UCSD-AML1 (cell line): ENCODE measurements around the gene HHAT.

Experiments
- DNase-seq: peaks from one replicate; lab custom pipeline; 2025; ENCODE audit not compliant: unreplicated experiment; lab: John Stamatoyannopoulos, UW

Gene HHAT

GRCh38 chr1:210313046-210313595 is 15.6 kb upstream of the HHAT start:
- no peak for DNase-seq

DNA sequence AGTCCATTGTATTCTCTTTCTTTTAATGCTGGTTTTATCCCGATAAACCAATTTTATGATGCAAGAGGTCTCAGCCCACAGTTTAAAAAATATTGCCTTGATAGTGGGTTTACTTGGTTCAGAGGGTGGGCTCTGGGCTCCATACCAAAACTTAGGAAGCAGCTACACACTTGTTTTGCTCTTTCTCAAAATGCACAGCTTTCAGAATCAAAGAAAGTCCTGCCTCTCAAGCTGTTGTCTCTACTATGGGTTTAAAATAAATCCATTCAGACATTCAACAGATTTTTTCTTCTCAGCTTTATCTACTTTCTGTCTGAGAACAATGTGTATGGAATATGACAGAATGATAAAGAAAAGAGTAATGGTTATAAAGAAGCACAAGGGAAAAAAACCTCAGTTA is 14.8 kb upstream of the HHAT start:
- no peak for DNase-seq

DNA sequence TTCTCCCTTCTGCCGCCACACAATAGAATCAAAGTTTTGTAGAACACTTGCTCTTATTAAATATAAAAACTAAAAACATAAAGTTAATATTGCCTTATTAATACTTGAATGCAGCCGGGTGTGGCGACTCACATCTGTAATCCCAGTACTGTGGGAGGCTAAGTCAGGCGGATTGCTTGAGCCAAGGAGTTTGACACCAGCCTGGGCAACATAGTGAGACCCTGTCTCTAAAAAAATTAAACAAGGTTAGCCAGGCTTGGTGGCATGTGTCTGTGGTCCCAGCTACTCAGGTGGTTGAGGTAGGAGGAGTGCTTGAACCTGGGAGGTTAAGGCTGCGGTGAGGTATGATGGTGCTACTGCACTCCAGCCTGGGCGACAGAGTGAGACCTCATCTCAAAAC is 13.2 kb upstream of the HHAT start:
- DNase-seq: no peak

DNA sequence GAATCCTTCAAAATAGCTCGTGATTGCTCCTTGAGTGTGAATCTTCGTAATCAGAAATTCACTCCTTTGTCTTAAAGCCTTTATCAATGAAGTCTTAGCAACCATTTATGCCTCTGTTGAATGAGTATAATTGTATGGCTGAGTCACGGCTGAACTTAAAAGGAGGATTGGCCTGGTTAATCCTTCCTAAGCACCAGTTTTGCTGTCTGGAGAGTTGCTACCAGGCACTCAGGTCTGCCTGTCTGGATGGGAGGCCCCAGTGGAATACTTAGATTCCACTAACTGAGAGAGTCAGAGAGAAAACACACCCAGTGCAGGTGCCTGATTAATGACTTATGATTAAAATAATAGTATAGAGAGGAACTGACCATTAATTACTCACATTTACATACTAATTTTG is 7.6 kb upstream of the HHAT start:
- no peak for DNase-seq

DNA sequence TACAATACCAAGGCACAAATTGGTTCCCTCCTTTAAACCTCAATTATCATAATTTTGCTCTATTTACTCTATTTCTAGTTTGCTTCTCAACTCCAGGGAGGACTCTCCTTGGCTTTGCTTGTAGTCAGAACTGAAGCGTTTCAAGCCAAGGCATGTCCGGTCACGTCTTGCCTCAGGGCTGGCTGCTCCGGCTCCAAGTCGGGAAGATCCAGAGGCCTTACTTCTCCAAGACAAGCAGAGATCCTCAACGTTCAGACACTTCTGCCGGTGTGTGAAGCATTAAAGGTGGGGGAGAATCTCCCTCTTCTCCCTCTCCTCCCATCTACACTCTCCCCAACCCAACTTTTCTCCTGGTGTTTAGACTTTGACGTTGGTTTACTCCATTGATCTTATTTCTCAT is 7.2 kb upstream of the HHAT start:
- no peak for DNase-seq

GRCh38 chr1:210323957-210324356 is 4.7 kb upstream of the HHAT start:
- no peak for DNase-seq

GRCh38 chr1:210325026-210325670 is 3.6 kb upstream of the HHAT start:
- no peak for DNase-seq

GRCh38 chr1:210328032-210328745 is 513 bp upstream of the HHAT start:
- no peak for DNase-seq

DNA sequence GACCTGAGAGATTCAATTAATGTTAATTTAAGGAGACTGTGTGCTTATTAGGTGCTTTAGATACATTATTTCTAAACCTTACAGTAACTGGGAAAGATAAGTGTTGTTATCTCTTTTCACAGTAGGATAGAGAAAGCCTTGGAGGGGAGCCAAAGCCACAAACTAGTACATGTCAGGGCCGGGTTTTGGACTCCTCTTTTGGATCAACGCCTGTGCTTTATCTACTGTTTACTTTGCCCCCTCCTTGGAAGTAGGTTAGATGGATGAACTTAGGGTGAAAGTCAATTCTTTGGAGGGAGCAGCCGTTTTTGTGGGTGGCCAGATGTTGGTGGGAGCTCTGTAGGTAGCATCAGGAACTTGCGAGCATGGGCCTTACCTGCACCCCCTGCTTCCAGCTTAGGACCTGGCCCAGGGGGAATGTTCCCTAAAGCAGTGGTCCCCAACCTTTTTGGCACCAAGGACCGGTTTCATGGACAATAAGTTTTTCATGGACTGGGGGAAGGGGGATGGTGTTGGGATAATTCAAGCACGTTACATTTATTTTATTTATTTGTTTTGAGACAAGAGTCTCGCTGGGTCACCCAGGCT is 1.7 kb downstream of the HHAT start:
- DNase-seq: no peak

- DNase-seq: no peak
Measured at GRCh38 chr1:210332233-210332632, 3.5 kb downstream of the HHAT start.

GRCh38 chr1:210332719-210333398 is 4.2 kb downstream of the HHAT start:
- DNase-seq: no peak

DNA sequence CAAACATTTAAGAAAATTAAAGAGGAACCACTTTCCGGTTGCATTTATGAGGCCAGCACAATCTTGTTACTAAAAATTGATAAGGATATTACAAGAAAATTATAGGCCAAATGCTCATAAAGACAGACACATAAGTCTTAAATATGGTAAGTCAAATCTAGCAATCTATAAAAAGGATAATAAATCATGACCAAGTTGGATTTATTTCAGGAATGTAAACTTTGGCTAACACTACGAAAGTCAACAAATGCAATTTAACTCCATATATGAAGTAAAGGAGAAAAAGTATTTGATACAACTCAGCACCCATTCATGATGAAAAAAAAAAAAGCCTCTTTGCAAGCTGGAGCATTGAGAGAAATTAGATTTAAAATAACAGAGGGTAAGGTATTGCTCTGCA is 6.3 kb downstream of the HHAT start:
- DNase-seq: no peak

DNA sequence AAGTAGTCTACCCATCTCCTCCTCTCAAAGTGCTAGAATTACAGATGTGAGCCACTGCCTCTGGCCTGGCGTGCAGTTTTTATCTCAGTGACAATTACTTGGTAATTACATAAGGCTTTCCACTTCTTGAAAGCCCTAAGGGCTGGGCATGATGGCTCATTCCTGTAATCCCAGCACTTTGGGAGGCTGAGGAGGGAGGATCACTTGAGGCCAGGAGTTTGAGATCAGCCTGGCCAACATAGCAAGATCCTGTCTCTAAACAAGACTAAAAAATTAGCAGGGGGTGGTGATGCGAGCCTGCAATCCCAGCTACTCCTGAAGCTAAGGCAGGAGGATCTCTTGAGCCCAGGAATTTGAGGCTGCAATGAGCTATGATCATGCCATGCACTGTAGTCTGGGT is 7.7 kb downstream of the HHAT start:
- DNase-seq: no peak

- no peak for DNase-seq
Measured at GRCh38 chr1:210339500-210339899, 10.8 kb downstream of the HHAT start.

- no peak for DNase-seq
Measured at GRCh38 chr1:210340311-210340710, 11.6 kb downstream of the HHAT start.

GRCh38 chr1:210340841-210341240 is 12.1 kb downstream of the HHAT start:
- DNase-seq: no peak

DNA sequence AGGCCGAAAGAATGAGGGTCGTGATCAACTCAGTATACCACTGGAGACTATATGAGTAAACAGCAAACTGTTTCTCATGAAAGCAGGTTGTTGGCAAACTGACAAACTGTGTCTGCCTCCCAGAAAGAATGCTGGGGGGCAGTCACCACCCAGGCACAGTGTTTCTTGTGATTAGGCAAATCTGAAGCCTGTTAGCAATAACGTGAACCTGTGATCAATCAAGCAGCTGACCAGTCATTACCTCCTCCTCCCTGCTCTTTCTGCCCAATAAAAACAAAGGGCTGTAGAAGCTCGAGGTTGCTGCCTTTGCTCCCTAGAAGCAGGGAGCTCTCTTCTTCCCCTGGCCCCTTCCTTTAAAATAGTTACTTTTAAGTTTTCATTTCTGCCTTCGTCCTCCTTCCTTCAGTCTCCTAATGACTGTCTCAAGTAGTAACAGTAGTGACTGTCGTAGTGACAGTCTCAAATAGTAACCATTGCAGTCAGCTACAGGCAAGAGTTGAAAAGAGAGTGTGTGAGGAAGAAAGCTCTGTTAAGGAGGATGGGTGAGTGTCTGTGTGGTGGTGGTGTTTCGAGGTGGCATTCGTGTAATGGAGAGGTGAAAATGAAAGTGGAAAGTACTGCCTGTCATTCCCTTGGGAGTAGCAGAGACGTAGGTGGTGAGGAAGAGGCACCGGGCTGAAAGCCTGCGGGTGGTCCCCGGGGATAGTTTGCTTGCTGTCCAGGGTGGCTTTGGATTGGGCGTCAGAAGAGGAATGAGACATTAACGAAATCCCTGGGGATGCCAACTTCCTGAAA is 14.5 kb downstream of the HHAT start:
- no peak for DNase-seq

DNA sequence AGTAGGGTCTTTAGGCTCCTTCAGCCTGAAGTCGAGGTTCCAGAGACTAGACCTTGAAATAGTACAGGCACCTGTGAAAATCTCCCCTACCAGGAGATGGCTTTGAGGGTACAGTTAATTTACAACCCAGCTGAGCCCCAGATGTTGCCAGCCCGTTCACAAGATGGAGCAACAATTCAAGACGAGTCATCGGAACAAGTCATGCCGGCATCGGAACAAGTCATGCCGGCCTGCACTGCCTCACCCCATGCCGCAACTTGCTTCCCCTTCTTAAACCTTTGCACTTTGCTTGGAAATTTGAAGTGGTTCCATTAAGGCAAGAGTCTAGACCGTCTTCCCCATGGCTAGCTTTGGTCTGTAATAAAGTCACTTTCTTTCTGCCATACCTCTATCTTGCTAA is 16.0 kb downstream of the HHAT start:
- no peak for DNase-seq

DNA sequence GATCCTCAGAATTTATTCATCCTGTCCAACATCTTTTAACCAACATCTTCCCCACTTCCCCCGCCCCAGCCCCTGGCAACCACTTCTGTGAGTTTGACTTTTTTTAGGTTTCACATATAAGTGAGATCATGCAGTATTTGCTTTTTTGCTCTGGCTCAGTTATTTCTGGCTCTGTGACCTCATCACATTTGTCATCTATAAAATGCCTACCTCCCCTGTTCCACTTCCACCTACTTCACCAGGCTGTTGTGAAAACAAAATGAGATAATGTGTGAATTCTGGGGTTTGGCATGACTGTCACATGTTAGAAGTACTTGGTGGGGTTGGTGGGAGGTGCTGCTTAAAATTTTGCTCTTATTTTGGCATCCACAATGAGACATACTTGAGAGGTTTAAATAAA is 18.4 kb downstream of the HHAT start:
- DNase-seq: no peak

DNA sequence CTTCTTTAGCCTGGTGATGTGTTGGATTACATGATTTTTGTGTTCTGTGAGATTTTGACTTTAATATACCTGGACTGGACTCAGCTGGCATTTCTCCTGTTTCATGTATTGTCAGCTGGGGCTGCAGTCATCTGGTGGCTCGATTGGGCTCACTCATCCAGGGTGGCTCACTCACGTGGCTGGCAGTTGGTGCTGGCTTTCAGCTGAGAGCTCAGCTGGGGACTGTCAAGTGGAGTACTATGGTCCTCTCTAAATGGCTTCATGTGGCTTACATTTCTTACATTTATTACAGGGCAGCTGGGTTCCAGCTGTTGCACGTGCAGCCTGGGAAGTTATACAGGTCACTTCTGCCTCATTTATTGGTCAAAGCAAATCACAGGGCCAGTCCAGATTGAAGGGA is 22.8 kb downstream of the HHAT start:
- no peak for DNase-seq

DNA sequence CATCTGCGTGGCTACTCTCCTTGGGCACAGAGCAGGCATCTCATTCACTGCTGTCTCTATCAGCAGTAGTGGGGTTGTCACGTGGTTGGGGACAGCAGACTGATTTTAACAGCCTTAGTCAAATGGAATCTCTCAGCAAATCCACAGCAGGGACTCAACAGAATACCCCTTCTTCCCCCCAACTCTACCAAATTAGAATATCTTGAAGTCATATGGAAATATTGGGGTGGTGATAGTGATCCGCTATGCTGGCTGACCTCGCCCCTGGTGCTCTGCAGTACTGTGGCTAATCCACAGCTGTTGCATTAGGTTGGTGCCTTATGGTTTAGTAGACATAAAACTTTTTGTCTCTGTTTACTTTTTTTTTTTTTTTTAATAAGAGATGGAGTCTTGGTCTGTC is 23.9 kb downstream of the HHAT start:
- DNase-seq: no peak
